Skin of body (tissue), 2 donors: ENCODE results near the gene CASTOR1. TPM values are rescaled to one million over a fixed set of nuclear protein-coding genes. Genes with fewer than 3 reads are reported as not detected.

Experiments used
- DNase-seq: peaks from one replicate; lab custom pipeline; 2025; lab: John Stamatoyannopoulos, UW
- total RNA-seq: library from RNA; depleted of rRNA; stranded (reverse); fragments of >200 nt; gene quantifications from one replicate; pipeline ENCODE4 v1.2.3, GENCODE V29; 2014

Gene CASTOR1
- total RNA-seq, 1 donor from 2014 or later: 5.2 TPM

- no peak for DNase-seq
Observed at GRCh38 chr22:30320021-30320556, 30.8 kb upstream of the CASTOR1 start.

- no peak for DNase-seq
Observed at GRCh38 chr22:30318799-30319419, 29.6 kb upstream of the CASTOR1 start.

GRCh38 chr22:30317778-30318177 is 28.5 kb upstream of the CASTOR1 start:
- DNase-seq: no peak

GRCh38 chr22:30315962-30316576 is 26.8 kb upstream of the CASTOR1 start:
- DNase-seq: no peak

- DNase-seq: no peak
Observed at GRCh38 chr22:30314915-30315314, 25.6 kb upstream of the CASTOR1 start.

GRCh38 chr22:30313527-30314363 is 24.4 kb upstream of the CASTOR1 start:
- DNase-seq: no peak

- DNase-seq: no peak
Observed at GRCh38 chr22:30312053-30312452, 22.7 kb upstream of the CASTOR1 start.

- DNase-seq: no peak
Observed at GRCh38 chr22:30310881-30311771, 21.8 kb upstream of the CASTOR1 start.

GRCh38 chr22:30309951-30310741 is 20.8 kb upstream of the CASTOR1 start:
- DNase-seq: peak; percentile 18

GRCh38 chr22:30308518-30309230 is 19.4 kb upstream of the CASTOR1 start:
- DNase-seq: peak; percentile 23

GRCh38 chr22:30308093-30308492 is 18.8 kb upstream of the CASTOR1 start:
- no peak for DNase-seq

- DNase-seq: no peak
Observed at GRCh38 chr22:30307041-30307574, 17.8 kb upstream of the CASTOR1 start.

- no peak for DNase-seq
Observed at GRCh38 chr22:30306627-30307011, 17.3 kb upstream of the CASTOR1 start.

- DNase-seq: no peak
Observed at GRCh38 chr22:30305906-30306626, 16.8 kb upstream of the CASTOR1 start.

- DNase-seq: peak; percentile 31
Observed at GRCh38 chr22:30305519-30305905, 16.2 kb upstream of the CASTOR1 start.

- no peak for DNase-seq
Observed at GRCh38 chr22:30304495-30305244, 15.4 kb upstream of the CASTOR1 start.

GRCh38 chr22:30302810-30303138 is 13.5 kb upstream of the CASTOR1 start:
- DNase-seq: no peak
